ENCODE data around the gene ITCH. TPM values are rescaled to one million over a fixed set of nuclear protein-coding genes. Genes with fewer than 3 reads are reported as not detected.

The ITCH gene
- total RNA-seq (2013): 67.4 TPM
- polyA plus RNA-seq (10 to 100 TPM; 13.3 to 26.6 (median 19.9) TPM), polyA minus RNA-seq (24.4 and 44.0 TPM in 2 replicates), total RNA-seq (51.6 to 95.2 (median 59.6) reads per million in 11 experiments)

GRCh38 chr20:34363062-34363464, at the start of gene ITCH:
ITCH (plus strand) TSS chr20:34363273; CDS start chr20:34393812, 30,539 bp downstream.
- no peak for TF ChIP-seq CTCF (IDR thresholded peaks at IDR 0.05)
- H2AFZ ChIP-seq (ENCODE audit: insufficient read depth, low read depth, low read length, poor library complexity, severe bottlenecking): peak within 1 kb of the TSS; percentile 92
- H3K36me3 ChIP-seq (replicated peaks in 1 of 2; ENCODE audit: control insufficient read depth in 1 of 2, insufficient read depth in 2 of 2, low read length in 2 of 2): no peaks in the 10 kb centered on the region
- Mint-ChIP-seq H3K36me3 (peaks cover 10 to 13% of the 10 kb centered on the region in 2 donors), H3K27ac (peak within 1 kb of the TSS; percentile 96 to 99 (median 99)), H3K4me3 (peak within 1 kb of the TSS; percentile 94 to 99), H3K9me3 (peaks cover 0 to 2% (median 0%) of the 10 kb centered on the region in 7 donors), H3K27me3 (ENCODE audit: low read depth in 3 of 3) (peaks cover 0 to 3% (median 0%) of the 10 kb centered on the region in 3 donors), H3K4me1 (peaks cover 40% of the 10 kb centered on the region)
- no peaks in the 10 kb centered on the region for H3K27me3 ChIP-seq (ENCODE audit: control insufficient read depth in 2 of 2, insufficient read depth in 2 of 2, low read length in 2 of 2)
- under 1% methylated on average over 31 of the region's 32 CpGs for WGBS (ENCODE audit: insufficient coverage)
- peaks cover 33% of the 10 kb centered on the region for H4K20me1 ChIP-seq (ENCODE audit: insufficient read depth, low read length)
- no peaks in the 10 kb centered on the region for H3K9me3 ChIP-seq (replicated peaks in 1 of 2; ENCODE audit: control insufficient read depth in 1 of 2, insufficient read depth in 1 of 2, low read length in 2 of 2)
- H3K9ac ChIP-seq (ENCODE audit: insufficient read depth, low read length, poor library complexity, severe bottlenecking): peak within 1 kb of the TSS; percentile 98
- peaks cover 51% of the 10 kb centered on the region for H3K79me2 ChIP-seq (ENCODE audit: insufficient read depth, low read length)
- intact Hi-C loops (cut with micrococcal nuclease): loop anchor here (2.0 to 5.0 kb wide), 3 partner anchors 60 to 784 kb away; partner anchors contain the start of genes AHCY (in 2 of the 2) and EDEM2 (in 1 of the 2)
- H3K4me3 ChIP-seq (replicated peaks in 1 of 3; ENCODE audit: low read depth in 2 of 3, low read length in 3 of 3): peak within 1 kb of the TSS; percentile 80 to 95 (median 91)
- DNase-seq: peak; percentile 89 to 97 (median 91)
- peak within 1 kb of the TSS; percentile 79 to 92 for H3K27ac ChIP-seq (ENCODE audit: low read depth in 1 of 2, low read length in 2 of 2)
- peaks cover 32 to 36% of the 10 kb centered on the region in 2 donors for H3K4me1 ChIP-seq (ENCODE audit: control insufficient read depth in 1 of 2, insufficient read depth in 2 of 2, low read length in 2 of 2)
- peak within 1 kb of the TSS; percentile 88 for H3K4me2 ChIP-seq (replicated peaks; ENCODE audit: extremely low read depth, low read length, poor library complexity, severe bottlenecking)

DNA sequence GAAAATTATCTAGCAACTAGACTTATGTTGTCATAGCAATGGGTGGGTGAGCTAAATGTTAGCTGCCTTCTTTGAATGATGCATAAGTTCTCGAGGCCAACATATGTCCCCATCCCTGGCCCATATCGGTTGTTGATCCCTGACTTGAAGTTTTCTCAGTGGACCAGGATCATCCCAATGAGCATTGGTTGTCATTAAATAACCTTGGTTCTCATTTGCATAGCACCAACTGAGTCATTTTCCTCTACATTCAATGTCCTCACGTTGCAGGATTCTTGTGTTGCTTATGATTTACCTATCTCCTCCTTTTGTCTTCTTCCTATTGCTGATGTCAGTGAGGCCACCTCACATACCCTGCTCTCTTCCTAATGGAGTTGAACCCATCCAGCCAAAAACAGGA, 47.8 kb upstream of the ITCH start:
- Histone ChIP-seq H3K9me3 (replicated peaks in 1 of 2; ENCODE audit: control insufficient read depth in 1 of 2, insufficient read depth in 1 of 2, low read length in 2 of 2) (peaks cover 0 to 4% of the 10 kb centered on the region in 2 donors), H3K4me3 (replicated peaks in 1 of 3; ENCODE audit: low read depth in 2 of 3, low read length in 3 of 3) (no peak overlapping the region), H2AFZ (ENCODE audit: insufficient read depth, low read depth, low read length, poor library complexity, severe bottlenecking) (no peak overlapping the region), H3K27me3 (ENCODE audit: control insufficient read depth in 2 of 2, insufficient read depth in 2 of 2, low read length in 2 of 2) (peaks cover 13 to 22% of the 10 kb centered on the region in 2 donors), H3K9ac (ENCODE audit: insufficient read depth, low read length, poor library complexity, severe bottlenecking) (no peak overlapping the region), H4K20me1 (ENCODE audit: insufficient read depth, low read length) (no peaks in the 10 kb centered on the region), H3K4me1 (ENCODE audit: control insufficient read depth in 1 of 2, insufficient read depth in 2 of 2, low read length in 2 of 2) (peaks cover 11 to 17% of the 10 kb centered on the region in 2 donors), H3K36me3 (replicated peaks in 1 of 2; ENCODE audit: control insufficient read depth in 1 of 2, insufficient read depth in 2 of 2, low read length in 2 of 2) (no peaks in the 10 kb centered on the region), H3K27ac (ENCODE audit: low read depth in 1 of 2, low read length in 2 of 2) (no peak overlapping the region), H3K4me2 (replicated peaks; ENCODE audit: extremely low read depth, low read length, poor library complexity, severe bottlenecking) (no peak overlapping the region), H3K79me2 (ENCODE audit: insufficient read depth, low read length) (no peaks in the 10 kb centered on the region)
- Mint-ChIP-seq H3K27ac (peak overlapping the region in 1 of 7 donors; percentile 40), H3K9me3 (peaks cover 0 to 4% (median 0%) of the 10 kb centered on the region in 7 donors), H3K4me1 (peaks cover 22% of the 10 kb centered on the region), H3K27me3 (ENCODE audit: low read depth in 3 of 3) (peaks cover 25 to 28% (median 27%) of the 10 kb centered on the region in 3 donors), H3K36me3 (no peaks in the 10 kb centered on the region), H3K4me3 (no peak overlapping the region)
- 94% methylated on average over 2 of the region's 3 CpGs for WGBS (ENCODE audit: insufficient coverage)
- no peak for DNase-seq
- TF ChIP-seq CTCF (IDR thresholded peaks at IDR 0.05): no peak
- intact Hi-C loops (cut with micrococcal nuclease): loop anchor here in 1 of 2 donors (10.0 kb wide), 1 partner anchor 450 kb away; no protein-coding TSS in a partner anchor
